OCI-LY1 (cell line): Measurements from ENCODE around the gene SASH3.

Experiments
- H2AFZ ChIP-seq: fragments of 200-600 bp; sonication (generic), shearing (Covaris generic); 2 replicates; pipeline ENCODE4 v1.6.0; 2014; ENCODE audit warnings: antibody characterized with exemption, mild to moderate bottlenecking, low read length
- H3F3A ChIP-seq: fragments of 200-600 bp; sonication (generic), shearing (Covaris generic); 2 replicates; pipeline ENCODE4 v1.6.0; 2014; ENCODE audit warnings: mild to moderate bottlenecking, antibody characterized with exemption, low read length, moderate library complexity; ENCODE audit not compliant: insufficient read depth
- H3K27ac ChIP-seq: fragments of 200-600 bp; sonication (generic); 2 replicates; pipeline ENCODE4 v1.5.1; 2014; ENCODE audit warnings: low read length, mixed run types, mild to moderate bottlenecking, low read depth; ENCODE audit not compliant: poor library complexity, severe bottlenecking
- H3K27me3 ChIP-seq: fragments of 200-600 bp; sonication (generic); 2 replicates; pipeline ENCODE4 v1.6.0; 2014; ENCODE audit warnings: antibody characterized with exemption, mild to moderate bottlenecking, low read length, moderate library complexity; ENCODE audit not compliant: insufficient read depth
- H3K36me3 ChIP-seq: fragments of 200-600 bp; sonication (generic); 2 replicates; pipeline ENCODE4 v1.6.1; 2014; ENCODE audit warnings: mild to moderate bottlenecking, antibody characterized with exemption, low read length, moderate library complexity, mixed read lengths; ENCODE audit not compliant: insufficient read depth
- H3K4me1 ChIP-seq: fragments of 200-600 bp; sonication (generic); 2 replicates; pipeline ENCODE4 v1.5.1; 2014; ENCODE audit warnings: mild to moderate bottlenecking, low read length, moderate library complexity; ENCODE audit not compliant: insufficient read depth, severe bottlenecking
- H3K4me2 ChIP-seq: fragments of 200-600 bp; sonication (generic), shearing (Covaris generic); 2 replicates; pipeline ENCODE4 v1.6.1; 2014; ENCODE audit warnings: low read length
- H3K4me3 ChIP-seq: fragments of 200-600 bp; sonication (generic); 2 replicates; pipeline ENCODE4 v1.5.1; 2014; ENCODE audit warnings: low read length, low read depth, mild to moderate bottlenecking, mixed read lengths; ENCODE audit not compliant: poor library complexity, severe bottlenecking
- H3K79me2 ChIP-seq: fragments of 200-600 bp; shearing (Covaris generic); 2 replicates; pipeline ENCODE4 v1.6.1; 2016; ENCODE audit warnings: mixed run types, low read length, mixed read lengths; ENCODE audit not compliant: insufficient read depth
- H3K9ac ChIP-seq: fragments of 200-600 bp; sonication (generic), shearing (Covaris generic); 2 replicates; pipeline ENCODE4 v1.6.1; 2014; ENCODE audit warnings: mild to moderate bottlenecking, low read length, mixed read lengths
- H3K9me2 ChIP-seq: fragments of 200-600 bp; sonication (generic), shearing (Covaris generic); 2 replicates; pipeline ENCODE4 v1.6.1; 2014; ENCODE audit warnings: low read depth, mild to moderate bottlenecking, low read length, mixed read lengths
- H3K9me3 ChIP-seq: fragments of 200-600 bp; shearing (Covaris generic); 2 replicates; pipeline ENCODE4 v1.6.1; 2014; ENCODE audit warnings: low read length, mixed read lengths
- H4K20me1 ChIP-seq: fragments of 200-600 bp; sonication (generic), shearing (Covaris generic); 2 replicates; pipeline ENCODE4 v1.6.0; 2016; ENCODE audit warnings: mild to moderate bottlenecking, low read length; ENCODE audit not compliant: insufficient read depth
- CTCF ChIP-seq: fragments of 200-600 bp; sonication (generic), shearing (Covaris generic); IDR thresholded peaks from 2 replicates; pipeline ENCODE4 v1.5.1; 2017; ENCODE audit warnings: mild to moderate bottlenecking, antibody characterized with exemption, low read length, moderate library complexity, mixed read lengths
- EZH2 ChIP-seq: fragments of 200-600 bp; sonication (generic), shearing (Covaris generic); IDR thresholded peaks from 2 replicates; pipeline ENCODE4 v1.8.0; 2017; ENCODE audit warnings: borderline replicate concordance, mixed run types, mild to moderate bottlenecking, antibody characterized with exemption, low read length, moderate library complexity, mixed read lengths

The SASH3 gene

DNA sequence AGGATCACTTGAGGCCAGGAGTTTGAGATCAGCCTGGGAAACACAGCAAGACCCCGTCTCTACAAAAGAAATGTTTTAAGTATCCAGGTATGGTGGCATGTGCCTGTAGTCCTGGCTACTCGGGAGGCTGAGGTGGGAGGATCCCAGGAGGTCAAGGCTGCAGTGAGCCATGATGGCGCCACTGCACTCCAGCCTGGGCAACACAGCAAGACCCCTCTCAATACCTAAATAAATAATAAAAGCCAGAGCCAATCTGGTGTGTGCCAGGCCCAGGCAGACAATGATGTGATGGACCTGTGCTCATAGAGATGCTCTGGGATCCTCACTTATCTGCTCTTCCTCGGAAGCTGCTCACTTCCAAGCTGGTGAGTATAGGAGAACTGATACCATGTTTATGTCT, 18.2 kb upstream of the SASH3 start:
- Histone ChIP-seq H3K4me1 (peaks cover 31% of the 10 kb centered on the region), H4K20me1 (no peaks in the 10 kb centered on the region), H3K9me3 (no peaks in the 10 kb centered on the region), H3K27me3 (no peaks in the 10 kb centered on the region), H3K9ac (no peak overlapping the region), H3K4me3 (no peak overlapping the region), H2AFZ (no peak overlapping the region), H3K27ac (no peak overlapping the region), H3F3A (no peaks in the 10 kb centered on the region), H3K79me2 (no peaks in the 10 kb centered on the region), H3K36me3 (no peaks in the 10 kb centered on the region), H3K9me2 (no peaks in the 10 kb centered on the region), H3K4me2 (no peak overlapping the region)
- TF ChIP-seq CTCF: no peak
- TF ChIP-seq EZH2: no peak

DNA sequence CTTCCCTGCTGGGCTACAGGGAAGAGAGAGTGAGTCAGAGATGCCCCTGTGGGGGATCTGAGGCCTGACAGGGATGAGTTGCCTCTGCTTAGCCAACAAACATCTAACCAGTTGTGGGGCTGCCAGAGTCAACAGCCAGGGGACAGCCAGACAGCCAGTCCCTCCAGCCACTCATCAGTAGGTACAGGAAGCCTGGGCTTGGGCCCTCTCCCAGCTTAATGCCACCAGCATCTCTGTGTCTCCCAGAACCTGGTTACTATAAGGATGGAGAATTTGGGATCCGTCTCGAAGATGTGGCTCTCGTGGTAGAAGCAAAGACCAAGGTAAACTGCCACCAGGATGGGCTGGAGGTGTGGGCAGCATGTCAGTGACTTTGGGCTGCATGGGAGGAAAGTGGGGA, 17.3 kb upstream of the SASH3 start:
- no peak overlapping the region for H3K9ac ChIP-seq
- H3K4me2 ChIP-seq: no peak overlapping the region
- H4K20me1 ChIP-seq: no peaks in the 10 kb centered on the region
- H3K79me2 ChIP-seq: no peaks in the 10 kb centered on the region
- peaks cover 31% of the 10 kb centered on the region for H3K4me1 ChIP-seq
- no peaks in the 10 kb centered on the region for H3K9me2 ChIP-seq
- no peak for TF ChIP-seq EZH2
- no peak for TF ChIP-seq CTCF
- no peak overlapping the region for H2AFZ ChIP-seq
- no peaks in the 10 kb centered on the region for H3K27me3 ChIP-seq
- H3K36me3 ChIP-seq: no peaks in the 10 kb centered on the region
- no peaks in the 10 kb centered on the region for H3F3A ChIP-seq
- no peaks in the 10 kb centered on the region for H3K9me3 ChIP-seq
- H3K4me3 ChIP-seq: no peak overlapping the region
- H3K27ac ChIP-seq: no peak overlapping the region

DNA sequence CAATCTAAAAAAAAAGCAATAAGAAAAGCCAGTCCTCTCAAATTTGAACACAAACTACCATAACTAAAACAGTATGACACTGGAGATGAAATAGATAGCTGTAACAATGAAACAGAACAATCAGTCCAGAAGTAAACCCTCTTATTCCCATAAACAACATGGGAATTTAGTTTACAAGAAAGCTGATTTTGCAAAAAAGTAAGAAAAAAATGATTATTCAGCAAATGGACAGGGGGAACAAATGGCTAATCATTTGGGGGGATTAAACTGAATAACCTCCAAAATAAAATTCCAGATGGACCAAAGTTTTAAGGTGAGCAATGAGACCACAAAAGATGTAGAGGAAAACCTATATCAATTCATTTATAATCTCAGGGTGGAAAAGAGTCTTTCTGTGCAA, 16.1 kb upstream of the SASH3 start:
- Histone ChIP-seq H4K20me1 (no peaks in the 10 kb centered on the region), H3K9me3 (no peaks in the 10 kb centered on the region), H3K4me1 (peaks cover 31% of the 10 kb centered on the region), H3F3A (no peaks in the 10 kb centered on the region), H3K27ac (no peak overlapping the region), H3K9ac (no peak overlapping the region), H3K79me2 (no peaks in the 10 kb centered on the region), H3K27me3 (no peaks in the 10 kb centered on the region), H3K36me3 (no peaks in the 10 kb centered on the region), H2AFZ (no peak overlapping the region), H3K9me2 (no peaks in the 10 kb centered on the region), H3K4me3 (no peak overlapping the region), H3K4me2 (no peak overlapping the region)
- TF ChIP-seq CTCF (no peak), EZH2 (no peak)
